Fibroblast of lung (primary cell): ENCODE measurements around the gene BYSL.

Experiments
- EZH2 ChIP-seq: IDR thresholded peaks from 2 replicates; pipeline ENCODE4 v1.5.1; 2012; ENCODE audit warnings: low read length, control low read depth, mild to moderate bottlenecking; ENCODE audit errors: missing control alignments
- TF ChIP-seq, protein P1 (sequence below), 2 donors: IDR thresholded peaks in 1 of 2; conservative IDR thresholded peaks in 1 of 2; 1 replicate in 1 of 2; 2 replicates in 1 of 2; pipeline ENCODE4 v1.5.1; 2011 to 2012; ENCODE audit warnings: low read length in 2 of 2, control low read depth in 1 of 2, inconsistent platforms in 1 of 2, low read depth in 1 of 2, mild to moderate bottlenecking in 1 of 2

DNA sequence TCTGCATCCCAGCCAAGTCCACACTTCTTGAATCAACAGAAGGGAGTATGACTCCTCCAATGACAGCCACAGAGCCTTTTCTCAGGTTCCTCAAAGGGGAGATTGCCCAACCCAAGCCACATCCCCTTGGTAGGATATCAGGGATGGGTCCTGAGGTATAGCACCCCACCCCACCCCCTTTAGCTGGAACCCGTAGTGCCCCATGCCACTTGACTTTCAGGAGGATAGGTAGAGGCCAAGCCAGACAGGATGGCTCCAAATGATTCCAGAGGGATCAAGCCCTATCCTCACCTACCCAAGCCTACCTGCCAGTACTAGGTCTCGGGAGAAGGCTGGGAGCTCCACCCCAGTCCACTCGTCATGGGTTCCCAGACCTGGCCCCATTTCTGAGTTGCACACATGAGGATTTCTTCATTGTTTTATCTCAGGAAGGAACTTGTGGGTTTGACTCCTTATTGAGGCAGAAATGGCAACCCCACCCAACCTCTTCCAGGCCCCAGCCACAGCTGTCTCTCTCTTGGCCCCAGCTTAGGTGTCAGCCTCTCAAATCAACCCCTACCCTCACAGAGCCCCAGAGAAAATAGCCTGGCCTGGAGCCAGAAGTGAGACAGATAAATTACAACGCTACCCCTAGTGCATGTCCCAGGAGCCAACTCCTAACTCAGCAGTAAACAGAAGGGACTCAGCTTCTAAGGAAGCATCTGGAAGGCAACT is 16.7 kb downstream of the BYSL start:
- TF ChIP-seq, protein P1, sequence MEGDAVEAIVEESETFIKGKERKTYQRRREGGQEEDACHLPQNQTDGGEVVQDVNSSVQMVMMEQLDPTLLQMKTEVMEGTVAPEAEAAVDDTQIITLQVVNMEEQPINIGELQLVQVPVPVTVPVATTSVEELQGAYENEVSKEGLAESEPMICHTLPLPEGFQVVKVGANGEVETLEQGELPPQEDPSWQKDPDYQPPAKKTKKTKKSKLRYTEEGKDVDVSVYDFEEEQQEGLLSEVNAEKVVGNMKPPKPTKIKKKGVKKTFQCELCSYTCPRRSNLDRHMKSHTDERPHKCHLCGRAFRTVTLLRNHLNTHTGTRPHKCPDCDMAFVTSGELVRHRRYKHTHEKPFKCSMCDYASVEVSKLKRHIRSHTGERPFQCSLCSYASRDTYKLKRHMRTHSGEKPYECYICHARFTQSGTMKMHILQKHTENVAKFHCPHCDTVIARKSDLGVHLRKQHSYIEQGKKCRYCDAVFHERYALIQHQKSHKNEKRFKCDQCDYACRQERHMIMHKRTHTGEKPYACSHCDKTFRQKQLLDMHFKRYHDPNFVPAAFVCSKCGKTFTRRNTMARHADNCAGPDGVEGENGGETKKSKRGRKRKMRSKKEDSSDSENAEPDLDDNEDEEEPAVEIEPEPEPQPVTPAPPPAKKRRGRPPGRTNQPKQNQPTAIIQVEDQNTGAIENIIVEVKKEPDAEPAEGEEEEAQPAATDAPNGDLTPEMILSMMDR (conservative IDR thresholded peaks at IDR 0.05 in 1 of 2, IDR thresholded peaks at IDR 0.05 in 1 of 2; ENCODE audit: low read depth in 1 of 2, low read length in 2 of 2), result no peak
- TF ChIP-seq EZH2, result no peak
